ENCODE data around the gene SLC16A2.

GRCh38 chrX:74527350-74527749, 106.1 kb downstream of the SLC16A2 start:
- TF ChIP-seq POLR2A (IDR thresholded peaks at IDR 0.05; ENCODE audit: extremely low read depth, insufficient read length) = no peak
- TF ChIP-seq MAX (IDR thresholded peaks at IDR 0.05; ENCODE audit: low read depth, low read length) = no peak
- no peak for TF ChIP-seq CTCF (IDR thresholded peaks at IDR 0.05; ENCODE audit: low read depth, low read length)
